ENCODE results near the gene NEK7.

The NEK7 gene

DNA sequence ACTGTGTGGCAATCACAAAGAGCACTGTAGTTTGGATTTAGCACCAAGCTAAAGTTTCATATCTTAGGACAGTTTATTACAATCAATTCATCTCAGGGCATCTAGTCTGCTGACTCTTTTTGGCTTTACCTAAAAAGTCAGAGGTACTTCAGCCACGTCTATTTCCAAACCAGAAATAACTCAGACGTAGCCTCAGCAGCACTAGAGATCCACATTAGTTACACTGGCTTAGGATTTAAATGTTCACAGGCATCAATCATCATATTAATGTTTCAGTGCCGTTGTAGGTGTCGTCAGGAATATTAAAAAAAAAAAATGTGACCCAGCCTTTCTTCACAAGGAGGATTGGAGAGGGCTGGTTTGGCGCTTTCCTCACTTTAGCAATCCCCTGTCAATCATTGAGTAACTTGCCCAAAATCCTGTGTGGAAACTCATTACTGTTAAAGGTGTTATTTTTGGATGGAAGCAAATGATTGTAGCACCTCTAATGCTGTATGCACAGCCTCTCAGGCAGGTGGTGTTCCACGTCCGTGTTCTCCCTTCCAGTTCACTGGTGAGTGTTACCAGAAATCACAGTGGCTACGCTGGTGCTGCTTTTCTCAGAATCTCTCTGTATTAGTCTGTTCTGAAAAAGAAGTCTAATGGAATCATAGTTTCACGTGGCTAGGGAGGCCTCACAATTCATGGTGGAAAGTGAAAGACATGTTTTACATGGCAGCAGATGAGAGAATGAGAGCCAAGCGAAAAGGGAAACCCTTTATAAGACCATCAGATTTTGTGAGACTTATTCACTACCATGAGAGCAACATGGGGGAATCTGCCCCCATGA lies 45.4 kb downstream of the NEK7 start:
- H3K4me3 ChIP-seq (ENCODE audit: low read depth, low read length) = no peak overlapping the region
- no peak for DNase-seq (ENCODE audit: low read depth)
- no peak for TF ChIP-seq CTCF (conservative IDR thresholded peaks at IDR 0.05; ENCODE audit: low read depth, low read length)

GRCh38 chr1:198203434-198203833 lies 46.6 kb downstream of the NEK7 start:
- DNase-seq (ENCODE audit: low read depth) = no peak
- H3K4me3 ChIP-seq (ENCODE audit: low read depth, low read length) = no peak overlapping the region
- TF ChIP-seq CTCF (conservative IDR thresholded peaks at IDR 0.05; ENCODE audit: low read depth, low read length) = no peak

- H3K4me3 ChIP-seq (ENCODE audit: low read depth, low read length) = no peak overlapping the region
- no peak for TF ChIP-seq CTCF (conservative IDR thresholded peaks at IDR 0.05; ENCODE audit: low read depth, low read length)
- no peak for DNase-seq (ENCODE audit: low read depth)
Measured at GRCh38 chr1:198205016-198205684, 48.4 kb downstream of the NEK7 start.

GRCh38 chr1:198206292-198206691 lies 49.5 kb downstream of the NEK7 start:
- no peak for DNase-seq (ENCODE audit: low read depth)
- no peak overlapping the region for H3K4me3 ChIP-seq (ENCODE audit: low read depth, low read length)
- TF ChIP-seq CTCF (conservative IDR thresholded peaks at IDR 0.05; ENCODE audit: low read depth, low read length) = no peak

DNA sequence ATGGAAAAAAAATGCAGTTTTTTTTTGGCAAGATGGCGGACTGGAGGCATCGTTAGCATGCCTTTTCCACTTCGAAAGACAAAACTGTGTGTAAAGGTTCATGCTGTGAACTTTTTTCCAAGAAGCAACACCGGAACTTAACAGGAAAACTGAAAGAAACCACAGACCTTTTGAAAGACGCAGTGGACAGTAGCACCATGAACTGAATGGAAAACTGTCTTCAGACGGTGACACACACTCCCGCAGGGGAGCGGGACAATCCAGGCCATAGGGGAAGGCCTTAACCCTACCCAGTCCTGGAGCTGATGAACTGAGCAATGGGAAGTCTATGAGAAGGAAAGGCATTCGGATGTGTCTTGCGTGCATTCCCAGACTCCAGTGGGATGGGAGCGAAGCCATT lies 54.9 kb downstream of the NEK7 start:
- H3K4me3 ChIP-seq (ENCODE audit: low read depth, low read length) = no peak overlapping the region
- DNase-seq (ENCODE audit: low read depth) = no peak
- TF ChIP-seq CTCF (conservative IDR thresholded peaks at IDR 0.05; ENCODE audit: low read depth, low read length) = no peak

GRCh38 chr1:198212126-198212525 lies 55.3 kb downstream of the NEK7 start:
- TF ChIP-seq CTCF (conservative IDR thresholded peaks at IDR 0.05; ENCODE audit: low read depth, low read length) = no peak
- no peak for DNase-seq (ENCODE audit: low read depth)
- no peak overlapping the region for H3K4me3 ChIP-seq (ENCODE audit: low read depth, low read length)
